ENCODE measurements around the gene KDM4C. TPM values are rescaled to one million over a fixed set of nuclear protein-coding genes. Genes with fewer than 3 reads are reported as not detected.
"Not testable (repeated sequence)": the region's sequence is repeated elsewhere in the genome, so short reads cannot be mapped to it uniquely, and the experiment has no call there.

The KDM4C gene
- total RNA-seq, 4 donors from 2014 or later, result 52.1 to 83.6 (median 65.5) TPM

- DNase-seq, result no peak
- H3K4me1 ChIP-seq, result peaks cover 3 to 21% of the 10 kb centered on the region in 2 donors
- no peak overlapping the region for H3K27ac ChIP-seq
- intact Hi-C loops (cut with DNase I), result no loop called here
- H3K36me3 ChIP-seq, result peaks cover 0 to 2% of the 10 kb centered on the region in 2 donors
- no peaks in the 10 kb centered on the region for H3K9me3 ChIP-seq
- 93 to 97% methylated on average over 7 of the region's 7 CpGs for WGBS, 2 donors
- H3K4me3 ChIP-seq (replicated peaks in 1 of 3), result no peak overlapping the region
- no peaks in the 10 kb centered on the region for H3K27me3 ChIP-seq
- TF ChIP-seq CTCF (IDR thresholded peaks at IDR 0.05) (no peak), POLR2A (IDR thresholded peaks at IDR 0.05) (no peak)
Observed at GRCh38 chr9:7174301-7174700, 416.5 kb downstream of the KDM4C start.

GRCh38 chr9:7174884-7175283, 417.1 kb downstream of the KDM4C start:
- intact Hi-C loops (cut with DNase I), result no loop called here
- H3K4me1 ChIP-seq, result peaks cover 3 to 21% of the 10 kb centered on the region in 2 donors
- H3K36me3 ChIP-seq, result peaks cover 0 to 1% of the 10 kb centered on the region in 2 donors
- H3K9me3 ChIP-seq, result no peaks in the 10 kb centered on the region
- TF ChIP-seq POLR2A (IDR thresholded peaks at IDR 0.05), result no peak
- TF ChIP-seq CTCF (IDR thresholded peaks at IDR 0.05), result no peak
- no peak for DNase-seq
- 94% methylated on average over 8 of the region's 8 CpGs for WGBS, 2 donors
- no peak overlapping the region for H3K27ac ChIP-seq
- H3K4me3 ChIP-seq (replicated peaks in 1 of 3), result no peak overlapping the region
- H3K27me3 ChIP-seq, result no peaks in the 10 kb centered on the region

- Histone ChIP-seq H3K27me3 (no peaks in the 10 kb centered on the region), H3K36me3 (no peaks in the 10 kb centered on the region), H3K9me3 (no peaks in the 10 kb centered on the region), H3K4me3 (replicated peaks in 1 of 3) (no peak overlapping the region), H3K4me1 (peaks cover 3 to 21% of the 10 kb centered on the region in 2 donors), H3K27ac (no peak overlapping the region)
- 94 to 100% methylated on average over 1 of the region's 1 CpG for WGBS, 2 donors
- no peak for DNase-seq
- intact Hi-C loops (cut with DNase I), result no loop called here
- TF ChIP-seq POLR2A (IDR thresholded peaks at IDR 0.05), result no peak
Observed at GRCh38 chr9:7176561-7176960, 418.8 kb downstream of the KDM4C start.

- WGBS, 2 donors, result 88 to 89% methylated on average over 3 of the region's 3 CpGs
- intact Hi-C loops (cut with DNase I), result no loop called here
- no peak for DNase-seq
- Histone ChIP-seq H3K9me3 (no peaks in the 10 kb centered on the region), H3K27me3 (no peaks in the 10 kb centered on the region), H3K4me1 (peaks cover 3 to 20% of the 10 kb centered on the region in 2 donors), H3K4me3 (replicated peaks in 1 of 3) (no peak overlapping the region), H3K36me3 (no peaks in the 10 kb centered on the region), H3K27ac (no peak overlapping the region)
- TF ChIP-seq POLR2A (IDR thresholded peaks at IDR 0.05) (no peak), CTCF (IDR thresholded peaks at IDR 0.05) (no peak)
Observed at GRCh38 chr9:7177383-7177782, 419.6 kb downstream of the KDM4C start.

- Histone ChIP-seq H3K27ac (no peak overlapping the region), H3K4me1 (peaks cover 0 to 6% of the 10 kb centered on the region in 2 donors), H3K27me3 (no peaks in the 10 kb centered on the region), H3K4me3 (replicated peaks in 1 of 3) (no peak overlapping the region), H3K36me3 (no peaks in the 10 kb centered on the region), H3K9me3 (no peaks in the 10 kb centered on the region)
- intact Hi-C loops (cut with DNase I), result no loop called here
- no peak for DNase-seq
- WGBS, 2 donors, result 62 to 75% methylated on average over 7 of the region's 7 CpGs
- no peak for TF ChIP-seq CTCF (IDR thresholded peaks at IDR 0.05)
- TF ChIP-seq POLR2A (IDR thresholded peaks at IDR 0.05), result no peak
Observed at GRCh38 chr9:7178729-7179128, 421.0 kb downstream of the KDM4C start.

- H3K9me3 ChIP-seq, result no peaks in the 10 kb centered on the region
- H3K27me3 ChIP-seq, result no peaks in the 10 kb centered on the region
- no peak overlapping the region for H3K27ac ChIP-seq
- no peak for DNase-seq
- peaks cover 0 to 5% of the 10 kb centered on the region in 2 donors for H3K4me1 ChIP-seq
- no peak overlapping the region for H3K4me3 ChIP-seq (replicated peaks in 1 of 3)
- TF ChIP-seq CTCF (IDR thresholded peaks at IDR 0.05) (no peak), POLR2A (IDR thresholded peaks at IDR 0.05) (no peak)
- WGBS, 2 donors, result 90 to 94% methylated on average over 5 of the region's 5 CpGs
- H3K36me3 ChIP-seq, result no peaks in the 10 kb centered on the region
- intact Hi-C loops (cut with DNase I), result no loop called here
Observed at GRCh38 chr9:7180247-7180646, 422.5 kb downstream of the KDM4C start.

GRCh38 chr9:7183139-7183538, 425.4 kb downstream of the KDM4C start:
- 83 to 88% methylated on average over 7 of the region's 7 CpGs for WGBS, 2 donors
- H3K27ac ChIP-seq; intact Hi-C loops (cut with DNase I); H3K4me1 ChIP-seq; H3K9me3 ChIP-seq; H3K27me3 ChIP-seq; H3K36me3 ChIP-seq; H3K4me3 ChIP-seq (replicated peaks in 1 of 3); DNase-seq: not testable (repeated sequence)

Measured in thyroid gland (tissue), 4 donors.